Cardiac muscle cell (in vitro differentiated cells and primary cell): ENCODE measurements around the gene ST6GALNAC3. TPM values are rescaled to one million over a fixed set of nuclear protein-coding genes. Genes with fewer than 3 reads are reported as not detected.
A peak's percentile ranks its signal among the peaks of the same experiment; 100 is the strongest.

ENCODE experiments used
- DNase-seq, 2 donors: peaks; one replicate each; pipeline versions ENCODE4 v3.0.0 to v3.0.0-alpha.2; 2010 to 2017; ENCODE audit warnings: low read depth in 1 of 2, low spot score in 1 of 2
- H3K27ac ChIP-seq: fragments of 200-600 bp; sonication (generic); 2 replicates; pipeline ENCODE4 v1.5.1; 2016
- H3K27me3 ChIP-seq: fragments of 200-600 bp; sonication (generic); 2 replicates; pipeline ENCODE4 v1.6.0; 2016; ENCODE audit warnings: control low read depth
- H3K36me3 ChIP-seq: fragments of 200-600 bp; sonication (generic); 2 replicates; pipeline ENCODE4 v1.5.1; 2016; ENCODE audit warnings: control low read depth
- H3K4me1 ChIP-seq: fragments of 200-600 bp; sonication (generic); 2 replicates; pipeline ENCODE4 v1.8.1; 2017; ENCODE audit warnings: low read depth, mild to moderate bottlenecking, mixed run types
- H3K4me3 ChIP-seq: fragments of 200-600 bp; sonication (generic); 2 replicates; pipeline ENCODE4 v1.5.1; 2016; ENCODE audit warnings: mild to moderate bottlenecking
- H3K9me3 ChIP-seq: fragments of 200-600 bp; sonication (generic); 2 replicates; pipeline ENCODE4 v1.5.1; 2017; ENCODE audit warnings: low read depth, mild to moderate bottlenecking, control low read depth
- polyA plus RNA-seq: library from polyadenylated mRNA; unstranded; fragments of >200 nt; fragmentation: Nextera tagmentation; extraction: Ambion mirVana; gene quantifications from 2 replicates; pipeline ENCODE4 v1.2.1, GENCODE V29; 2016
- total RNA-seq: library from RNA; depleted of rRNA; stranded (reverse); fragments of >200 nt; gene quantifications from 2 replicates; pipeline ENCODE4 v1.2.3, GENCODE V29; 2016
- TF ChIP-seq, protein P1 (sequence below): IDR thresholded peaks from 2 replicates; pipeline ENCODE4 v1.5.1; 2012; ENCODE audit warnings: low read depth, mild to moderate bottlenecking, low read length

ST6GALNAC3 gene
- total and polyA plus RNA-seq, 2 experiments from 2014 or later, result 10.4 to 14.8 TPM

DNA sequence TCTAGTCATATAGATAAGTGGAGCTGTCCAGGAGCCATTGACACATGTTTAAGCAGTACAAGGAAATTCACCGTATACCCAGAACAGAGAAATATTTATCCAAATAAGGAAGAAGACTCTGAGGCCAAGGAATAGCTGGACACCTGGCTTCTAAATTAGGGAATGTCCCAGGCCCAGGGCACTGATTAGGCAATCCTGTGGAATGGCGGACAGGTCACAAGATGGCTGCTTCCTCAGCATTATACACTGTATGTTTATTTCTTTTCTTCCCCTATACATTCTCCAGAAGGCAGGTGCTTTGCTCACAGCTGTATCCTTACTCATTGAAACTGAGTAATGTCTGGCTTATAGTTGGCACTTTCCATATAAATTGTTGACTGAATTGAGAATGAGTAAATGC lies 59.4 kb downstream of the ST6GALNAC3 start:
- no peaks in the 10 kb centered on the region for H3K36me3 ChIP-seq
- DNase-seq, result no peak
- TF ChIP-seq, protein P1, sequence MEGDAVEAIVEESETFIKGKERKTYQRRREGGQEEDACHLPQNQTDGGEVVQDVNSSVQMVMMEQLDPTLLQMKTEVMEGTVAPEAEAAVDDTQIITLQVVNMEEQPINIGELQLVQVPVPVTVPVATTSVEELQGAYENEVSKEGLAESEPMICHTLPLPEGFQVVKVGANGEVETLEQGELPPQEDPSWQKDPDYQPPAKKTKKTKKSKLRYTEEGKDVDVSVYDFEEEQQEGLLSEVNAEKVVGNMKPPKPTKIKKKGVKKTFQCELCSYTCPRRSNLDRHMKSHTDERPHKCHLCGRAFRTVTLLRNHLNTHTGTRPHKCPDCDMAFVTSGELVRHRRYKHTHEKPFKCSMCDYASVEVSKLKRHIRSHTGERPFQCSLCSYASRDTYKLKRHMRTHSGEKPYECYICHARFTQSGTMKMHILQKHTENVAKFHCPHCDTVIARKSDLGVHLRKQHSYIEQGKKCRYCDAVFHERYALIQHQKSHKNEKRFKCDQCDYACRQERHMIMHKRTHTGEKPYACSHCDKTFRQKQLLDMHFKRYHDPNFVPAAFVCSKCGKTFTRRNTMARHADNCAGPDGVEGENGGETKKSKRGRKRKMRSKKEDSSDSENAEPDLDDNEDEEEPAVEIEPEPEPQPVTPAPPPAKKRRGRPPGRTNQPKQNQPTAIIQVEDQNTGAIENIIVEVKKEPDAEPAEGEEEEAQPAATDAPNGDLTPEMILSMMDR, result no peak
- H3K27me3 ChIP-seq, result no peaks in the 10 kb centered on the region
- no peak overlapping the region for H3K27ac ChIP-seq
- no peaks in the 10 kb centered on the region for H3K9me3 ChIP-seq
- H3K4me1 ChIP-seq, result no peaks in the 10 kb centered on the region
- H3K4me3 ChIP-seq, result no peak overlapping the region

DNA sequence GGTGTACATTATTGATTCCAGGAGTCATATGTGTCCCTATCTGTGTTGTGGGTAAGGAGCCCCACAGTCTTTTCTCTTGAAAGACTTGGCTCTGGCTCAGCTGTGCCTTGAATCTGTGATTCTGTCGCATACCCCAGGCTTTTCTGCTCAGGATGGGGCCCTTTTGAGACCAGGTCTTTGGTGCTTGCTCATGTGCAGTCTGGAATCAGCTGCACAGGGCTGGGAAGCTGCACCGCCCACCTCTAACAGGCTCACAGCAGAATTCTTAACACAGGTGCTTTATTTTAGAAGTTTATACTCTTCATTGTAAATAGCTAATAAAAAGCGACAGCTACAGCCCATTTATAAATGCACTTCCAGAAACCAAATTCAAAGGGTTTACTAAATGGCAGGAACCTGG lies 61.3 kb downstream of the ST6GALNAC3 start:
- Histone ChIP-seq H3K4me1 (no peaks in the 10 kb centered on the region), H3K27ac (no peak overlapping the region), H3K36me3 (no peaks in the 10 kb centered on the region), H3K9me3 (no peaks in the 10 kb centered on the region), H3K27me3 (no peaks in the 10 kb centered on the region), H3K4me3 (no peak overlapping the region)
- TF ChIP-seq, protein P1, result no peak
- no peak for DNase-seq

DNA sequence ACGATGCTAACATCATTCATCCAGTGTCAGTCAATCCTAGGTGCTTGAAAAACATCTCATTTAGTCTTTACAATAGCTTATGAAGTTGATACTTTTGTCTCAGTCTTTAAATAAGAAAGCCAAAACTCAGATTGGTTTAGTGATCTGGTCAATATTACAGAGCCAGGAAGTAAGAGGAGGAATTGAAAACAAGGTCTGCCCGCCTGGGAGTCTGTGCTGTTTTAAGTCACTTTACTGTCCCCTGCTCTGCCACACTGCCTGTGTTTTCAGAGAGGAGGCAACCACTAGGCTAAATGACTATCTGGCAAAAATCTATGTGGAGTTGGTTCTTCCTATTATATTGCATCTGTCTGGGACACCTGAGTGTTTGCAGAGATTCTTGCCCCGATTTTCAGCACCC lies 62.3 kb downstream of the ST6GALNAC3 start:
- no peaks in the 10 kb centered on the region for H3K9me3 ChIP-seq
- DNase-seq, result no peak
- H3K36me3 ChIP-seq, result no peaks in the 10 kb centered on the region
- H3K4me1 ChIP-seq, result no peaks in the 10 kb centered on the region
- no peaks in the 10 kb centered on the region for H3K27me3 ChIP-seq
- H3K27ac ChIP-seq, result no peak overlapping the region
- TF ChIP-seq, protein P1, result no peak
- no peak overlapping the region for H3K4me3 ChIP-seq

DNA sequence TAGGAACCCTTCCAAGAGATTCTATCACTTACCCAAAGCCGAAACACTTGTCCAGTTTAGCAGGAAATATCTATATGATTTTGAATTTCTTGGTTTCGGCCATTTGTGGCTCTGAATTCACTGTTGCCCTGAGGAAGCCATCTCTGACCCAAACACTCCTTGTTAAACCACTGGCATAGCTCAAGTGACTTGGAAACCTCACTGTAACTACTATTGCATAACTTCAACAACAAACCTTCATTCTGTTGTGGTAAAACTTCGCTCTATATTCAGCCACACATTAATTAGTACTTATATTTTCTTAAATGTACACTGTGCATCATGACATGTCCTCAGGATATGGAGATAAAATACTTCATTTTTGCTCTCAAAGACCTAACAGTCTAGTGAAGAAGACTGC lies 63.2 kb downstream of the ST6GALNAC3 start:
- Histone ChIP-seq H3K36me3 (no peaks in the 10 kb centered on the region), H3K4me3 (no peak overlapping the region)
- TF ChIP-seq, protein P1, result no peak

DNA sequence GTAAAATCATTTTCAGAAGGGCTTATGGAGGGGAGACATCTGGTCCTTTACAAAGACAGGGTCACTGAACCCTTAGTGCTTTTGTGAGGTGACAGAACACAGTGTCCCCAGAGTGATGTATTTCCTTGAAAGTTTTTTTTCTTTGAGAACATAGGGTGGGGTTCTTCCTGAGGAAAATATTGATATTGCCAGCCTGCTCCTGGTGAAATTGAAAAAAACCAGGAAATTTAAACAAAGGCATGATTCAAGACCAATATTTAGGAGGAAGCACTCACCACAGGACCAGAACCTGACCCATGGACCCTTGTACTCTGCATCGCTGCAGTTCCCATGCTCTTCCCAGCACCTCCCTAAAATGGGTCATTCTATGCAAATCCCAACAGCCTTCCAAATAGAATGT lies 63.7 kb downstream of the ST6GALNAC3 start:
- Histone ChIP-seq H3K36me3 (no peaks in the 10 kb centered on the region), H3K9me3 (no peaks in the 10 kb centered on the region), H3K4me1 (peaks cover 6% of the 10 kb centered on the region), H3K4me3 (no peak overlapping the region), H3K27ac (no peak overlapping the region), H3K27me3 (no peaks in the 10 kb centered on the region)
- TF ChIP-seq, protein P1, result no peak
- DNase-seq, result no peak

More for the DNA sequence above, 63.2 kb downstream of the ST6GALNAC3 start:
- Histone ChIP-seq H3K9me3 (no peaks in the 10 kb centered on the region), H3K27me3 (no peaks in the 10 kb centered on the region), H3K4me1 (peaks cover 3% of the 10 kb centered on the region), H3K27ac (no peak overlapping the region)
- peak in 1 of 2 donors; percentile 2 for DNase-seq

GRCh38 chr1:76140227-76140626 lies 65.7 kb downstream of the ST6GALNAC3 start:
- no peak overlapping the region for H3K4me3 ChIP-seq
- H3K9me3 ChIP-seq, result no peaks in the 10 kb centered on the region
- no peaks in the 10 kb centered on the region for H3K36me3 ChIP-seq
- H3K27me3 ChIP-seq, result no peaks in the 10 kb centered on the region
- TF ChIP-seq, protein P1, result no peak
- H3K27ac ChIP-seq, result no peak overlapping the region
- DNase-seq, result no peak
- H3K4me1 ChIP-seq, result peaks cover 6% of the 10 kb centered on the region
